Measurements from ENCODE around the gene SLC41A2. TPM values are rescaled to one million over a fixed set of nuclear protein-coding genes. Genes with fewer than 3 reads are reported as not detected.

The SLC41A2 gene
- total and polyA plus RNA-seq, 9 of the 15 experiments (the other 6 are each of a cell fraction or from before 2014, with no cell fraction given), result 0.01 to 0.89 (median 0.16) TPM; not detected in 1

DNA sequence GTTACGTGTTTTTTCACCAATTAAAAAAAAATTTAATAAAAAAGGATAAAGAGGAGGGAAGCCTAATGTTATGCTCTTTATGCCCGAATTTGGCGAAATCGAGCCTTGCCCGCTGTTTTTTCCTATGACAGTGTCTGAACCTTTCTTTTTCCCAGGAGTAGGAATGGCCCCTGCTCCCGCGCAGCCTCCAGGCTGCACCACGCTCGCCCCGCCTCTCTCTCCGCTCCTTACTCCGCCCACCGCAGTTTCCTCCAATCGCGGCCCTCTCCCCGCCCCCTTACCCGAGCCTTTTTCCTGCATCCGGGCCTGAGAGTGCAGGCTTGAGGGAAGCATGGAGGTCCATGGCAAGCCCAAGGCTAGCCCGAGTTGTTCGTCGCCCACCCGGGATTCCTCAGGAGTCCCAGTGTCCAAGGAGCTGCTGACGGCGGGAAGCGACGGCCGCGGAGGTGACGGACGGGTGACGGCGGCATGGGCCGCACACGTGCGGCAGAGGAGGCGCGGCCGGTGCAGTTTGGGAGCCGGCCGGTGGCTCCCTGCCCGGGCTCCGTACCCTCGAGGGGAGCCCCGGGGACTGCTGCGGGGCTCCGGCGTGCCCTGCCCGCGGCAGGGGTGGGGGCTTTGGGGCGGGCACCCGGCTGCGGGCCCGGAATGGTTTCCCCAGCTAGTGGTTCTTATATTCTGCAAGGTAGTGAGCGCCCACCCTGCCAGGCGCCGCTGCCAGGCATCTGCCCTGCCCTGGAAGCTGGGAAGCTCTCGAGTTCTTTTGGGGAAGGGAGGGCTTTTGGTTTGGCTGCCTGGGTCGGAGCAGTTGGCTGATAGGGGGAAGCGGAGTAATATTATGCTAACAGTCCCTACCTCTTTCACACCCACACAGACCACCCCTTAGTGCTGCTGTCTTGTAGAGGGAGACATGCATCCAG is 28.2 kb upstream of the SLC41A2 start, which contains the start of gene NOPCHAP1 (continued):
- TF ChIP-seq E4F1 (CRISPR knock-in tag; IDR thresholded peaks at IDR 0.05; ENCODE audit: borderline replicate concordance) (no peak), GABPA (tag; conservative IDR thresholded peaks at IDR 0.05; ENCODE audit: low read depth) (peak; percentile 43; the same call in 1 of the 2 replicates), ZSCAN29 (IDR thresholded peaks at IDR 0.05) (no peak), LCOR (CRISPR knock-in tag; IDR thresholded peaks at IDR 0.05) (0 out of 2 replicates have a peak, but pooled peaks have one; percentile 37), ID3 (CRISPR knock-in tag; IDR thresholded peaks at IDR 0.05) (no peak), ID3 (tag; IDR thresholded peaks at IDR 0.05) (0 out of 2 replicates have a peak, but pooled peaks have one; percentile 24), ZKSCAN3 (CRISPR knock-in tag; IDR thresholded peaks at IDR 0.05) (peak; percentile 49; the same call in 1 of the 2 replicates), SP1 (CRISPR knock-in tag; IDR thresholded peaks at IDR 0.05) (peak; percentile 73), ZFX (CRISPR knock-in tag; IDR thresholded peaks at IDR 0.05) (peak; percentile 67), SLC30A9 (CRISPR knock-in tag; IDR thresholded peaks at IDR 0.05) (no peak), GABPB1 (CRISPR knock-in tag; IDR thresholded peaks at IDR 0.05) (peak; percentile 62), C11orf30 (IDR thresholded peaks at IDR 0.05; ENCODE audit: low read depth) (0 out of 2 replicates have a peak, but pooled peaks have one; percentile 22), POLR2A (conservative IDR thresholded peaks at IDR 0.05) (peak; percentile 91), ZC3H11A (IDR thresholded peaks at IDR 0.05; ENCODE audit: low read depth, low read length) (no peak), MYC (IDR thresholded peaks at IDR 0.05; ENCODE audit: low read depth, low read length) (peak; percentile 83), MYC (CRISPR knock-in tag; IDR thresholded peaks at IDR 0.05; ENCODE audit: borderline replicate concordance, low read depth) (no peak), NFIC (IDR thresholded peaks at IDR 0.05) (peak; percentile 31; the same call in 1 of the 2 replicates)
- TF ChIP-seq, protein P1, sequence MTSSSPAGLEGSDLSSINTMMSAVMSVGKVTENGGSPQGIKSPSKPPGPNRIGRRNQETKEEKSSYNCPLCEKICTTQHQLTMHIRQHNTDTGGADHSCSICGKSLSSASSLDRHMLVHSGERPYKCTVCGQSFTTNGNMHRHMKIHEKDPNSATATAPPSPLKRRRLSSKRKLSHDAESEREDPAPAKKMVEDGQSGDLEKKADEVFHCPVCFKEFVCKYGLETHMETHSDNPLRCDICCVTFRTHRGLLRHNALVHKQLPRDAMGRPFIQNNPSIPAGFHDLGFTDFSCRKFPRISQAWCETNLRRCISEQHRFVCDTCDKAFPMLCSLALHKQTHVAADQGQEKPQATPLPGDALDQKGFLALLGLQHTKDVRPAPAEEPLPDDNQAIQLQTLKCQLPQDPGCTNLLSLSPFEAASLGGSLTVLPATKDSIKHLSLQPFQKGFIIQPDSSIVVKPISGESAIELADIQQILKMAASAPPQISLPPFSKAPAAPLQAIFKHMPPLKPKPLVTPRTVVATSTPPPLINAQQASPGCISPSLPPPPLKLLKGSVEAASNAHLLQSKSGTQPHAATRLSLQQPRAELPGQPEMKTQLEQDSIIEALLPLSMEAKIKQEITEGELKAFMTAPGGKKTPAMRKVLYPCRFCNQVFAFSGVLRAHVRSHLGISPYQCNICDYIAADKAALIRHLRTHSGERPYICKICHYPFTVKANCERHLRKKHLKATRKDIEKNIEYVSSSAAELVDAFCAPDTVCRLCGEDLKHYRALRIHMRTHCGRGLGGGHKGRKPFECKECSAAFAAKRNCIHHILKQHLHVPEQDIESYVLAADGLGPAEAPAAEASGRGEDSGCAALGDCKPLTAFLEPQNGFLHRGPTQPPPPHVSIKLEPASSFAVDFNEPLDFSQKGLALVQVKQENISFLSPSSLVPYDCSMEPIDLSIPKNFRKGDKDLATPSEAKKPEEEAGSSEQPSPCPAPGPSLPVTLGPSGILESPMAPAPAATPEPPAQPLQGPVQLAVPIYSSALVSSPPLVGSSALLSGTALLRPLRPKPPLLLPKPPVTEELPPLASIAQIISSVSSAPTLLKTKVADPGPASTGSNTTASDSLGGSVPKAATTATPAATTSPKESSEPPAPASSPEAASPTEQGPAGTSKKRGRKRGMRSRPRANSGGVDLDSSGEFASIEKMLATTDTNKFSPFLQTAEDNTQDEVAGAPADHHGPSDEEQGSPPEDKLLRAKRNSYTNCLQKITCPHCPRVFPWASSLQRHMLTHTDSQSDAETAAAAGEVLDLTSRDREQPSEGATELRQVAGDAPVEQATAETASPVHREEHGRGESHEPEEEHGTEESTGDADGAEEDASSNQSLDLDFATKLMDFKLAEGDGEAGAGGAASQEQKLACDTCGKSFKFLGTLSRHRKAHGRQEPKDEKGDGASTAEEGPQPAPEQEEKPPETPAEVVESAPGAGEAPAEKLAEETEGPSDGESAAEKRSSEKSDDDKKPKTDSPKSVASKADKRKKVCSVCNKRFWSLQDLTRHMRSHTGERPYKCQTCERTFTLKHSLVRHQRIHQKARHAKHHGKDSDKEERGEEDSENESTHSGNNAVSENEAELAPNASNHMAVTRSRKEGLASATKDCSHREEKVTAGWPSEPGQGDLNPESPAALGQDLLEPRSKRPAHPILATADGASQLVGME (CRISPR knock-in tag; IDR thresholded peaks at IDR 0.05), result peak; percentile 81; the same call in 1 of the 2 replicates
- TF ChIP-seq, protein P2, sequence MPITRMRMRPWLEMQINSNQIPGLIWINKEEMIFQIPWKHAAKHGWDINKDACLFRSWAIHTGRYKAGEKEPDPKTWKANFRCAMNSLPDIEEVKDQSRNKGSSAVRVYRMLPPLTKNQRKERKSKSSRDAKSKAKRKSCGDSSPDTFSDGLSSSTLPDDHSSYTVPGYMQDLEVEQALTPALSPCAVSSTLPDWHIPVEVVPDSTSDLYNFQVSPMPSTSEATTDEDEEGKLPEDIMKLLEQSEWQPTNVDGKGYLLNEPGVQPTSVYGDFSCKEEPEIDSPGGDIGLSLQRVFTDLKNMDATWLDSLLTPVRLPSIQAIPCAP (CRISPR knock-in tag; IDR thresholded peaks at IDR 0.05; ENCODE audit: borderline replicate concordance), result no peak

Data from K562 (cell line).